K562 (cell line): ENCODE measurements around the gene TNFRSF6B. TPM values are rescaled to one million over a fixed set of nuclear protein-coding genes. Genes with fewer than 3 reads are reported as not detected.

Experiments
- ARNT ChIP-seq, 2 experiments: fragments of 450-650 bp; IDR thresholded peaks; 2 replicates each; pipeline ENCODE4 v1.6.1; 2016; ENCODE audit warnings: mild to moderate bottlenecking in 1 of 2
- EZH2 ChIP-seq: IDR thresholded peaks from 2 replicates; pipeline ENCODE4 v1.6.1; 2012; ENCODE audit warnings: low read depth, mild to moderate bottlenecking, inconsistent platforms, low read length, borderline replicate concordance
- ILK ChIP-seq: fragments of 450-650 bp; IDR thresholded peaks from 2 replicates; pipeline ENCODE4 v1.6.1; 2016; ENCODE audit warnings: missing genetic modification characterization, low read depth, mild to moderate bottlenecking, missing compliant biosample characterization, moderate library complexity, borderline replicate concordance
- KAT7 ChIP-seq: sonication (generic); formaldehyde crosslinking; IDR thresholded peaks from 2 replicates; pipeline ENCODE4 v1.8.0; 2022; ENCODE audit warnings: missing genetic modification reagents, mild to moderate bottlenecking, borderline replicate concordance
- KDM5B ChIP-seq: fragments of 200-600 bp; sonication (generic); IDR thresholded peaks from 2 replicates; pipeline ENCODE4 v1.6.1; 2012; ENCODE audit warnings: low read depth, mild to moderate bottlenecking, moderate library complexity, low read length, control low read depth, inconsistent platforms; ENCODE audit not compliant: insufficient replicate concordance
- NFYB ChIP-seq: IDR thresholded peaks from 2 replicates; pipeline ENCODE4 v1.6.1; 2011; ENCODE audit warnings: mild to moderate bottlenecking, moderate library complexity; ENCODE audit not compliant: insufficient read length; ENCODE audit errors: extremely low read depth
- PHB ChIP-seq: fragments of 250-450 bp; sonication (Bioruptor Pico); IDR thresholded peaks from 2 replicates; pipeline ENCODE4 v1.5.0; 2021
- SAFB ChIP-seq: fragments of 200-400 bp; formaldehyde crosslinking; IDR thresholded peaks from 2 replicates; pipeline ENCODE4 v1.6.1; 2017; ENCODE audit warnings: low read depth, low read length, borderline replicate concordance
- SMARCA5 ChIP-seq: fragments of 450-650 bp; IDR thresholded peaks from 2 replicates; pipeline ENCODE4 v1.6.1; 2016
- SREBF1 ChIP-seq: fragments of 150-350 bp; IDR thresholded peaks from 2 replicates; pipeline ENCODE4 v1.6.1; 2014; ENCODE audit warnings: antibody characterized with exemption, low read depth, low read length, borderline replicate concordance
- TRIM24 ChIP-seq, 2 experiments: fragments of 450-650 bp; IDR thresholded peaks; 2 replicates each; pipeline ENCODE4 v1.6.1; 2016
- ZFX ChIP-seq: sonication (generic); formaldehyde crosslinking; IDR thresholded peaks from 2 replicates; pipeline ENCODE4 v1.8.0; 2022; ENCODE audit warnings: mild to moderate bottlenecking, missing genetic modification reagents, moderate library complexity
- ZNF134 ChIP-seq: fragments of 250-450 bp; sonication (Bioruptor Pico); conservative IDR thresholded peaks from 2 replicates; pipeline ENCODE4 v1.4.0; 2020
- polyA plus RNA-seq, 8 experiments: library from polyadenylated mRNA; depleted of rRNA in 4 of 8; stranded (reverse) in 5 of 8; unstranded in 3 of 8; fragments of >200 nt; fragmentation: Nextera tagmentation in 2 of 8; fragmentation: Illumina TruSeq in 1 of 8; extraction: Ambion mirVana in 2 of 8; extraction: Trizol in 1 of 8; gene quantifications; 2 replicates each; pipeline versions ENCODE4 v1.2.1 to v1.2.3, GENCODE V29; 2011 to 2014; ENCODE audit warnings: inconsistent platforms in 1 of 8, missing spikeins in 1 of 8
- total RNA-seq, 7 experiments: library from RNA; depleted of rRNA in 6 of 7; stranded (reverse); fragments of >200 nt in 6 of 7; fragmentation: Illumina TruSeq in 2 of 7; extraction: Trizol in 2 of 7; gene quantifications; 2 replicates each; pipeline versions ENCODE4 v1.2.1 to v1.2.3, GENCODE V29; 2011 to 2021; ENCODE audit warnings: low replicate concordance in 1 of 7
- TF ChIP-seq, protein P1 (sequence below): sonication (generic); formaldehyde crosslinking; IDR thresholded peaks from 2 replicates; pipeline ENCODE4 v1.8.0; 2022; ENCODE audit warnings: missing genetic modification reagents, mild to moderate bottlenecking, borderline replicate concordance
- TF ChIP-seq, protein P2 (sequence below), 2 experiments: fragments of 200-800 bp in 1 of 2; sonication (Bioruptor generic) in 1 of 2; sonication (generic) in 1 of 2; formaldehyde crosslinking in 1 of 2; IDR thresholded peaks in 1 of 2; conservative IDR thresholded peaks in 1 of 2; 2 replicates each; pipeline versions ENCODE4 v1.5.0 to v1.6.1; 2016 to 2020; ENCODE audit warnings: missing compliant biosample characterization in 1 of 2, missing genetic modification characterization in 1 of 2, missing genetic modification reagents in 1 of 2
- TF ChIP-seq, protein P3 (sequence below): fragments of 450-650 bp; IDR thresholded peaks from 2 replicates; pipeline ENCODE4 v1.7.0; 2016; ENCODE audit warnings: borderline replicate concordance

TNFRSF6B gene
- total and polyA plus RNA-seq, 9 of the 15 experiments (the other 6 are each of a cell fraction or from before 2014, with no cell fraction given), result 0.10 to 3.5 (median 0.32) TPM; not detected in 6

DNA sequence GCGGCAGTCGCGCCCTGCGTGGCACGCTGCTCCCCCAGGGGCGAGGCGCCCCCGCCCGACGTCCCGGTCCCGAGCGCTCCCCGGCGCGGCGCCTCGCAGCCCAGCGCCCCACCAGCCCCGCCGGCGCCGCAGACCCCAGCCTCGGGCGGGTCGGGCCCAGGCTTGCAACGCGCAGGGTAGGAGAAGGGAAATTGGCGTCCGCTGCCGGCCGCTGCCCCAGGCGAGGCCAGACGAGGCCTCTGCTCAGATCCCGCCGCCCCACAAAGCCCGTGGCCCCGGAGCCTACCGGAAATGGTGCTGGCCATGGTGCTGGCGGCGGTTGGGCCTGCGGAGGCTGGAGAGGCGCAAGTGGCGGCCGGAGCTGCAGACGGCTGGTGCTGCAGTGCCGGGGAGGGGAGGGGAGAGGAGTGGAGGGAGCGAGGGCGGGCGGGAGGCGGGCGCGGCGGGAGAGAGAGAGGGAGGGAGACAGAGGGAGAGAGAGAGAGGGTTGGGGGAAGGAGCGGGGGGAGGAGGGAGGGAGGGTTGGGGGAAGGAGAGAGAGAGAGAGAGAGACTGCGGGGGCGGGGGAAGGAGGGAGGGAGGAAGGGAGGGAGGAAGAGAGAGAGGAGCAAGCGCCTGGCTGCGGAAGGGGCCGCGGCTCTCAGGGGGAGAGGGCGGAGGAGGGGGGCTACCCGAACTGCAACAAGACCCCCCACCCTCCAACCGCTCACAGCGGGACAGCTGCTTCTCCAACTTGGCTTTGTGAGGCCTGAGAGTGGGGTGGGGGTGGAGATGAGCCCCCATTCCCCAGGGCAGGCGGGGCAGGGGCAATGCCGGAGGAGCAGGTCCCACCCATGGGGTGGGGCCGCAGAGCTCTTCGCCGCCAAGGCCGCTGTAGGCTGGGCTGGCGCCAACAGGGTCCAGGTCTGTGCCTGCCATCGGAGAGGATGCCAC lies 43.1 kb upstream of the TNFRSF6B start, which contains the start of gene STMN3 (continued):
- TF ChIP-seq, protein P1, sequence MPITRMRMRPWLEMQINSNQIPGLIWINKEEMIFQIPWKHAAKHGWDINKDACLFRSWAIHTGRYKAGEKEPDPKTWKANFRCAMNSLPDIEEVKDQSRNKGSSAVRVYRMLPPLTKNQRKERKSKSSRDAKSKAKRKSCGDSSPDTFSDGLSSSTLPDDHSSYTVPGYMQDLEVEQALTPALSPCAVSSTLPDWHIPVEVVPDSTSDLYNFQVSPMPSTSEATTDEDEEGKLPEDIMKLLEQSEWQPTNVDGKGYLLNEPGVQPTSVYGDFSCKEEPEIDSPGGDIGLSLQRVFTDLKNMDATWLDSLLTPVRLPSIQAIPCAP (CRISPR knock-in tag), result no peak
- peak; percentile 37 for TF ChIP-seq KDM5B
- TF ChIP-seq ZNF134, result no peak
- TF ChIP-seq PHB (CRISPR knock-in tag), result no peak
- no peak for TF ChIP-seq SAFB
- no peak for TF ChIP-seq SREBF1
- no peak for TF ChIP-seq SMARCA5
- TF ChIP-seq, protein P2, sequence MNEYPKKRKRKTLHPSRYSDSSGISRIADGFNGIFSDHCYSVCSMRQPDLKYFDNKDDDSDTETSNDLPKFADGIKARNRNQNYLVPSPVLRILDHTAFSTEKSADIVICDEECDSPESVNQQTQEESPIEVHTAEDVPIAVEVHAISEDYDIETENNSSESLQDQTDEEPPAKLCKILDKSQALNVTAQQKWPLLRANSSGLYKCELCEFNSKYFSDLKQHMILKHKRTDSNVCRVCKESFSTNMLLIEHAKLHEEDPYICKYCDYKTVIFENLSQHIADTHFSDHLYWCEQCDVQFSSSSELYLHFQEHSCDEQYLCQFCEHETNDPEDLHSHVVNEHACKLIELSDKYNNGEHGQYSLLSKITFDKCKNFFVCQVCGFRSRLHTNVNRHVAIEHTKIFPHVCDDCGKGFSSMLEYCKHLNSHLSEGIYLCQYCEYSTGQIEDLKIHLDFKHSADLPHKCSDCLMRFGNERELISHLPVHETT (CRISPR knock-in tag; conservative IDR thresholded peaks at IDR 0.05 in 1 of 2, IDR thresholded peaks at IDR 0.05 in 1 of 2), result peak; percentile 85 to 87; a peak in 2 of 4 replicates
- TF ChIP-seq ILK (tag), result no peak
- TF ChIP-seq ARNT (IDR thresholded peaks at IDR 0.05), result no peak
- no peak for TF ChIP-seq TRIM24 (IDR thresholded peaks at IDR 0.05)
- TF ChIP-seq EZH2, result no peak
- peak; percentile 90; the same call in 1 of the 2 replicates for TF ChIP-seq KAT7 (CRISPR knock-in tag)
- TF ChIP-seq, protein P3, sequence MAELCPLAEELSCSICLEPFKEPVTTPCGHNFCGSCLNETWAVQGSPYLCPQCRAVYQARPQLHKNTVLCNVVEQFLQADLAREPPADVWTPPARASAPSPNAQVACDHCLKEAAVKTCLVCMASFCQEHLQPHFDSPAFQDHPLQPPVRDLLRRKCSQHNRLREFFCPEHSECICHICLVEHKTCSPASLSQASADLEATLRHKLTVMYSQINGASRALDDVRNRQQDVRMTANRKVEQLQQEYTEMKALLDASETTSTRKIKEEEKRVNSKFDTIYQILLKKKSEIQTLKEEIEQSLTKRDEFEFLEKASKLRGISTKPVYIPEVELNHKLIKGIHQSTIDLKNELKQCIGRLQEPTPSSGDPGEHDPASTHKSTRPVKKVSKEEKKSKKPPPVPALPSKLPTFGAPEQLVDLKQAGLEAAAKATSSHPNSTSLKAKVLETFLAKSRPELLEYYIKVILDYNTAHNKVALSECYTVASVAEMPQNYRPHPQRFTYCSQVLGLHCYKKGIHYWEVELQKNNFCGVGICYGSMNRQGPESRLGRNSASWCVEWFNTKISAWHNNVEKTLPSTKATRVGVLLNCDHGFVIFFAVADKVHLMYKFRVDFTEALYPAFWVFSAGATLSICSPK, result no peak
- TF ChIP-seq ZFX, result peak; percentile 71
- no peak for TF ChIP-seq NFYB
